C4-2B (cell line): ENCODE results near the gene SSH2.

Experiments used
- CTCF ChIP-seq: fragments of 450-650 bp; conservative IDR thresholded peaks from 2 replicates; pipeline ENCODE4 v1.5.1; 2017; ENCODE audit warnings: mild to moderate bottlenecking
- ZFX ChIP-seq: fragments of 450-650 bp; IDR thresholded peaks from 2 replicates; pipeline ENCODE4 v1.6.1; 2017

GRCh38 chr17:29577001-29577370 lies 353.0 kb downstream of the SSH2 start:
- no peak for TF ChIP-seq CTCF
- no peak for TF ChIP-seq ZFX
